GM19463 (cell line): Measurements from ENCODE around the gene PLK5.

ENCODE experiments used
- ATAC-seq: cut with Tn5 transposase; IDR thresholded peaks from one replicate; pipeline ENCODE4 v1.9.1; 2021; ENCODE audit warnings: mild to moderate bottlenecking, moderate library complexity; ENCODE audit not compliant: unreplicated experiment

Gene PLK5

DNA sequence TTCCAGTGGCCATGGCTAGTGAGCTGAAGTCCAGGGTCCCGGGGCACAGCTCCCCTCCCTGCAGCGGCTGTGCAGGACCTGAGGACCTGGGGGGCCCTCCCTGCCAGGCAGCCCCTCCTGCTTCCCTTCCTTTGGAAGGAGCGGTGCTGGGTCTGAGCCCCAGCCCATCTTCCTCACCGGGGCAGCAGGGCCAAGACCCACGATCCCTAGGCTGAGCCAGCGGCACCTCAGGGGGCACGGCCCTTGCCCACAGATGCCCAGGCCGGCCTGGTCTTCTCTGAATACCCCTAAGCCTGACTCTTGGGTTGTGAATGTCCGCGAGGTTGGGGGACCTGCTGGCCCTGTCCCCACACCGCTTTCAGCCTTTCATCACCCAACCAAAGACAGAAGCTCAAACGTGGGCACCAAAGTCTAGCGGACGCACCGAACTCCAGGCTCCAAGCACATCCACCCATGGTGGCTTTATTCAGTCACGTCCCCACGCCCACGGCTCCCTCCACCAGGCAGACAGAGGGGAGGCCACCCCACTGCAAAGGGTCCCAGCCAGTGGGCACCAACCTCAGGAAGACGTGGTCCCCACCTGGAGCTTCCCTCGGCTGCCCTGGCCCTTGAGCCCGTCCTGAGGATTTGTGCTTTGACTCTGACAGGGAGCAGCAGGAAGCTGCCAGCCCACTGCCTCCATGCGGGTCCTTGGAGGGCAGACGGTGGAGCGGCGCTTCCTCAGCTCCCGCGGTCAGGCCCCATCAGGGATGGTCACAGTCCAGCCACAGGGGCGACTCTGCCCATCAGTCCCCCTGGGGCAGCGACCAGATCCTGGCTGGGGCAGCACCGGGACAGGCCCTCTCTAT is 52.6 kb downstream of the PLK5 start:
- ATAC-seq: no peak

GRCh38 chr19:1577090-1577928 is 53.4 kb downstream of the PLK5 start:
- no peak for ATAC-seq

DNA sequence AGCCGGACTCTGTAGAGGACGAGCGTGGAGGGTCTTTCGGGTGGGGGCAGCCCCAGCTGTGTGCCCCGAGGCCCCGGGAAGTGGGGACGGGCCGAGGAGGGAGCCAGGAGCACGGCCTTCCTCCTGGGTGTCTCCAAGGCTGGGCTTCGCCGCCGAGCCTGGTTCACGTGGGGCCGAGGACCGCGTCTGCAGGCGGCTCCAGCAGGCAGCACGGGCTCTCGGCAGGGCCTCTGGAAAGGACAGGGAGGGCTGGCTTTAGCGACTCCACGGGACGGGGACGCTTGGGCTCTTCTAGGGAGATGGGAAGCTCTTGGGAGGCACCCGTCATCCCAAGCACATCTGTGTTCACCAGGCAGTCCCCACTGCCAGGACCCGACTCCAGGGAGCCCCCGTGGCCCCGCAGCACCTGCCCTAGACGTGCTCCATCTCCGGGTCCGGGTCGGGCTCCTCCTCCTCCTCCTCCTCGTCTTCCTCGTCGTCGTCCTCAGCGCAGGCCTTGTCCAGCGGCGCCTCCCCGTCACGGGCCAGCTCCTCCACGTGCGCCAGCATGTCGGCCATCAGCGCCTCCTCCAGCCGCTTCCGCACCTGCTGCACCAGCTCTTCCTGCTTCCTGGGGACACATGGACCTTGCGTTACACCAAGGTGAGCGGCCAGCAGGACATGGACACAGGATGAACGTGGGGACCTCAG is 54.2 kb downstream of the PLK5 start:
- ATAC-seq: no peak

- ATAC-seq: no peak
Observed at GRCh38 chr19:1579222-1579621, 55.3 kb downstream of the PLK5 start.

GRCh38 chr19:1580382-1580781 is 56.5 kb downstream of the PLK5 start:
- no peak for ATAC-seq

DNA sequence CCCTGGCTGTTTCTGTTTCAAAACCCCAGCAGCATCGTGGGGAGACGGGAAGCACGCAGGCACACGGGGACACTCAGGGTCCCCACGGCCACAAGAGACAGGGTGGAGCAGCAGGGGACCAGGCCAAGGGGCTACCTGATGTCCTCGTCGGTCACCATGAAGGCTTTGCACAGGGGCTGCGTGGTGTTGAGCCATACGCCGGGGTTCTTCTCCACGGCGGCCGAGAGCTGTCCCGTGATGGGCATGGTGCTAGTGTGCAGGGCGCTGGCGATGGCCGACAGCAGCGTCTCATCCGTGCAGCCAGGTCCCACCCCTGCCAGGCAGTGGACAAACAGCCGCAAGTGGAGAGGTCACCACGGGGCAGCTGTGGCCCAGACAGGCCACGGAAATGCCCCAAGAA is 57.1 kb downstream of the PLK5 start:
- ATAC-seq: no peak

- no peak for ATAC-seq
Observed at GRCh38 chr19:1582201-1582600, 58.3 kb downstream of the PLK5 start.

GRCh38 chr19:1584500-1585242 is 60.8 kb downstream of the PLK5 start:
- ATAC-seq: no peak

- no peak for ATAC-seq
Observed at GRCh38 chr19:1585243-1585580, 61.3 kb downstream of the PLK5 start.
